GM19099 (cell line): ENCODE measurements around the gene CD38.

ENCODE experiments used
- POLR2A ChIP-seq: IDR thresholded peaks from 3 replicates; pipeline ENCODE4 v1.6.1; 2011; ENCODE audit warnings: low read depth; ENCODE audit not compliant: insufficient read length; ENCODE audit errors: extremely low read depth

CD38 gene

DNA sequence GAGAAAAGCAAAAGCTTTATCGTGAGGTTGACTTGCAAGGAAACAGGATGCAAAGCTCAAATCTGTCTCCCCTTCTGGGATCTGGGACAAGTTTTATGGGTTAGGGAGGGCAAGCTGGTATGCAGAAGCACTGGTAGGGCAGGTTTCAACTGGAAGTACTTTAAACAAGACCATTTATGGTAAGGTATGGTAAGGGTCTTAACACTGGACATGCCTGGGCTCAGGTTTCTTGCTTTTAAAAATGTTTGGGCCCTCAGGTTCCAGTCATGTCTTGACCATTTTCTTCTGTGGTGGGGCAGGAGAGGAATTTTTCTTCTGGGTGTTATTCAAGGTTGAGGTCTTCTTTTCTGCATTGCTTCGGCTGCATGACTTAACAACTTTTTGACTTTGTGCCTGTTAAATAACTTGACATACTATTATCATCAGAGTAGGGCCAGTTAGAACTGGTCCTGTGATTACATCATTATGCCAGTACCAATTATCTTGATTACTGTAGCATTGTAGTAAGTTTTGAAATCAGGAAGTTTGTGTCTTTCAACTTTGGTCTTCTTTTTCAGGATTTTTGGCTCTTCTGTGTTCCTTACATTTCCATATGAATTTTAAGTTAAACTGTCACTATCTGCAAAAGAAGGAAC is 33.7 kb downstream of the CD38 start:
- no peak for TF ChIP-seq POLR2A

DNA sequence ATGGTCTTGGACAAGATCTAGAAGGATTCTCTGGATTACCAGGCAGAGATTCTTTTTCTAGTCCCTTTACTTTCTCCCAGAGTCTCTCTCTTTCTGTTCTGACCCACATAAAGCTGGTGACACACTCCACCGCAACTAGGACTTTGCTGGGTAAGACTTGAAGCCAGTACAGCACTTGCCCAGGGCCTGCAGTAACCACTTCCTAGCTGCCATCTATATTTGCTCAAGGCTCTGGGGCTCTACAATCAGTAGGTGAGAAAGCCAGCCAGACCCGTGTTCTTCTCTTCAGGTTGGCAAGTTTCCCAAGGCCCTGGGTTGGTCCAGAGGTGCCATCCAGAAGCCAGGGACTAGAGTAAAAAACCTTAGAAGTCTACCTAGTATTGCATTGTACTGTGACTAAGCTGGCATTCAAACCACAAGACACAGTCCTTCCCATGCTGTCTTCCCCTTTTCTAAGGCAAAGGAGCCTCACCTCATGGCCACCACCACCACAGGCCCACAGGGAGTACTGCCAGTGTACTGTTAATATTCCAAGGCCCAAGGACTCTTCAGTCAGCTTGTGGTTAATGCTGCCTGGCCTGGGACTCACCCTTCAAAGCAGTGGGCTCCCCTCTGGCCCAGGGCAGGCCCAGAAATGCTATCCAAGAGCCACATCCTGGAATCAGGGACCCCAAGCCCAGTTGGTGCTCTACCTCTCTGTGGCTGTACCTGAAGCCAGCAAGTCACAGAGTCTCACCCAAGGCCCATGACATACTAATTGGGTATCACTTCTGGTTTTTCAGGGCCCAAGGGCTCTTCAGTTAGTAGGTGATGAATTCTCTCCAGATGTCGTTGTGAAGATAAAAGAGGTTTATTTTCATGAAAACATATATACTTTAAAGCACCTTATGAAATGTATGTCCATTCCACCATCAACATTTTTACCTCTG is 54.7 kb downstream of the CD38 start:
- no peak for TF ChIP-seq POLR2A

DNA sequence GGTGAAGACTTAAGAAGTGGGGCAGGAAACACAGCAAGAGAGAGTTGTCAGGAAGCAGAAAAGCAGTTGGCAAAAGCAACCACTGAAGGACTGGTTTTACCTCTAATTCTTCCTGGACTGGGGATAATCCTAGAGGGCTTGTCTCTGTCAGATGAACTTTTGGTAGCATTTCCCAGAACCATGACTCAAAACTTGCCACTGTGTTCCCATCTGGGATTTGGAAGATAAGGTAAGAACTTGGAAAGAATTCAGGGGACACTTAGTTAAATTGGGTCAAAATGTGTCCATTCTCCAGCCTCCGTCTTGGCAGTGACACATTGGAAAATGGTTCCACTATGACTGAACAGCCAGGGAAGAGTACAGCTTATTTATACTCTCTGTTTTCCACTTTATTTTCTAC is 55.7 kb downstream of the CD38 start:
- no peak for TF ChIP-seq POLR2A

DNA sequence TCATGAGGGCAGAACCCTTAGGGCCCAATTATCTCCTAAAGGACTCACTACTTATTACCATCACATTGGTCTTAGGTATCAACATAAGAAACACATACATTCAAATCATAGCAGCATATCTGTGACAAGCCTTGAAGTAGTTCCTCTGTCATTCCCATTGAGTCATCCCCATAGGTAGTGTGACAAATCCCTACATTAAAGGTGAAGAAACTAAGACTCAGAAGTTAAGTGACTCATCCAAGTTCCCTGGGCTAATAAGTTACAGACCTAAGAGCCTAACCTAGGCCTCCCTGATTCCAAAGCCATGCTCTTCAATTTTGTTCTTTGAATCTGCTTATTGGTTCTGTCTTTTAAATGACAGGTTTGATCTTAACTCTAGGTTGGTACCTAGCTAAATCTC is 58.2 kb downstream of the CD38 start:
- TF ChIP-seq POLR2A = no peak

DNA sequence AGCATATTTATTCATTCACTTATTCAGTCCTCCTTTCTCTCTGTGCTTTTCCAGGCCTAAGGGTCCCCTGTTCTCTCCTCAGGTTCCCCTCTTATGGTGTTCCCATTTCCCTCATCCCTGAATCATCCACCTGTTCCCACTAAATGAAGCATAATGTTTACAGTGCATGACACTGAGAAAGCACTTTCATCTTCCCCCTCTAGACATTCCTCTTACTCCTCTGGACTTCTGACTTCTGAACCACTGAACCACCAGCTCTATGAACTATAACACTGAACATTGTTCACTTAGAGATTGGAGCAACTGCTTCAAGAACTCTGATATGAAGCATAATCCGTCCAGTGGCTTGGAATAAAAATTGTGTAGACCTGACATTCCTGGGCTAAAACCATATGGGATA is 59.5 kb downstream of the CD38 start:
- no peak for TF ChIP-seq POLR2A

DNA sequence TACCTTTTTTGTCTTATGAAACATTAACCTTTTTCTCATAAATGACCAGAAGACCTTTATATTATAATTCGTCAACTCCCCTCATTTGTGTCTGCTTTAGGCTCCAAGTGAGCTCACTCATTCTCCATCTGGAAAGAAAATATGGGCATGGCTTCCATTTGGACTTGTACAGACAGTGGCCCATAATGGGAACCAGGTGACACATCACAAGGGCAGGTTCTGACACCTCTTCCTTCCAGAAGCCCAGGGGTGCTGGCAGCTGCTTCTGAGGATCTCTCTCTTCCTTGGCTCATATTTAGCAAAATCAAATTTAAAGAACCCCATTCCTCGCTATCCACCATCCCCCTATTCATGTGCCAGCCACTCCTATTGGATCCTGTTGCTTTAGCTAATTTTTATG is 69.6 kb downstream of the CD38 start:
- TF ChIP-seq POLR2A = no peak

DNA sequence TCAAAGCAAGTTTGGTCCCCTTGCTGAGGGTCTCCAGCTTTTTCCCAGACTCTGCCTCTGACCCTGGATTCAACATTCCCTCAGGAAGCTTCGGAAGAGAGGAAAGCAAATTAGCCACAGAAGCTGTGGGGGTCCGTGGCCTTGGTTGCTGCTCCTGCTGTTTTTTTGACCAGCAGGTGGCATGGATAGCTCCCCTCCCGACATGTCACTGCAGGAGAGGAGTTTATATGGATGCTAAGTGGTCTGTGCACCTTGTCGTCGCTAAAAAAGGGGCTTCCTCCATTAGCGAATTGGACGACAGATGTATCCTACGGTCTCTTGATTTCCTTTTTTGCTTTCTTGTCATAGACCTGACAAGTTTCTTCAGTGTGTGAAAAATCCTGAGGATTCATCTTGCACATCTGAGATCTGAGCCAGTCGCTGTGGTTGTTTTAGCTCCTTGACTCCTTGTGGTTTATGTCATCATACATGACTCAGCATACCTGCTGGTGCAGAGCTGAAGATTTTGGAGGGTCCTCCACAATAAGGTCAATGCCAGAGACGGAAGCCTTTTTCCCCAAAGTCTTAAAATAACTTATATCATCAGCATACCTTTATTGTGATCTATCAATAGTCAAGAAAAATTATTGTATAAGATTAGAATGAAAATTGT is 70.2 kb downstream of the CD38 start:
- no peak for TF ChIP-seq POLR2A

DNA sequence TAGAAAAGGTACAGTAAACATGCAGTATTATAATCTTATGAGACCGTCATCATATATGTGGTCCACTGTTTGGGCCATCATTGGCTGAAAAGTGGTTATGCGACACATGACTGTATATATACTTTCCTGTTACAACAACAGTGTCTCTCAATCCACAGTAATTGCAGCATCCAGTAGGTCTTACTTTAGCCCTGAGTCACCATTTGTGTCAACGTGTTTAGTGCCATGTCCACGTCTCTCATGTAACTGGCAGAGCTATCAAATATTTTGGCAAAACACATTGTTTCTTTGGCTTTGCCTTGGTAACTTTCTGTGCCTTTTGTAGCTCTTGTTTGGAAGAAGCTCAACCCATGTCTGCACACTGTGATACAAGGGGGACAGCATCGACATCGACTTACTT is 73.8 kb downstream of the CD38 start:
- no peak for TF ChIP-seq POLR2A

DNA sequence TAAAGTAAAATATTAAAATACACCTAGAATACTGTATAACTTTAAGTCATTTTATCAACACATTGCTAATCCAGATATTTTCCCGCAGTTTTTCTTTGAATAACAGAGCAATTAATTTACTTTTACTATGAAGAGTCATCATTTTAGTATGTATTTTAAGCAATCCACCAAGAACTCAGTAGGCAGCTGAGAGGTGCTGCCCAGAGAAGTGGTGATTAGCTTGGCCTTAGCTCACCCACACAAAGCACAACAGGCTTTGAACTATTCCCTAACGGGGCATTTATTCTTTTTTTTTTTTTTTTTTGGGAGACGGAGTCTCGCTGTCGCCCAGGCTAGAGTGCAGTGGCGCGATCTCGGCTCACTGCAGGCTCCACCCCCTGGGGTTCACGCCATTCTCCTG is 74.4 kb downstream of the CD38 start:
- no peak for TF ChIP-seq POLR2A

DNA sequence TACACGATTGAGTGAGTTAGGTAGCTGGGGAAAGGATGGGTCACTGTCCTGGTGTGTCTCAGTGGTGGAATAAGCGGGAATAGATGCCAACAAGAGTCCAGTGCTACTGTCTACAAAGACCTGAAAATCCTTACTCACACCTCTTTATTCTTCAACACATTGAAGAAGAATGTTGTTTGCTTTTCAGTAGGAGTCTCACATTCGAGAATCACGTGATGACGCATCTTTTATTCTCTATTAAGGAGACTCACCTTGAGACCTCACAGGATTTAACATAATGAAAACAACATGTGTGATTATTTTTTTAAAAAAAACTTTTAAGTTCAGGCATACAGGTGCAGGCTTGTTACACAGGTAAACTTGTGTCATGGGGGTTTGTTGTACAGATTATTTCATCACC is 75.2 kb downstream of the CD38 start:
- TF ChIP-seq POLR2A = no peak

DNA sequence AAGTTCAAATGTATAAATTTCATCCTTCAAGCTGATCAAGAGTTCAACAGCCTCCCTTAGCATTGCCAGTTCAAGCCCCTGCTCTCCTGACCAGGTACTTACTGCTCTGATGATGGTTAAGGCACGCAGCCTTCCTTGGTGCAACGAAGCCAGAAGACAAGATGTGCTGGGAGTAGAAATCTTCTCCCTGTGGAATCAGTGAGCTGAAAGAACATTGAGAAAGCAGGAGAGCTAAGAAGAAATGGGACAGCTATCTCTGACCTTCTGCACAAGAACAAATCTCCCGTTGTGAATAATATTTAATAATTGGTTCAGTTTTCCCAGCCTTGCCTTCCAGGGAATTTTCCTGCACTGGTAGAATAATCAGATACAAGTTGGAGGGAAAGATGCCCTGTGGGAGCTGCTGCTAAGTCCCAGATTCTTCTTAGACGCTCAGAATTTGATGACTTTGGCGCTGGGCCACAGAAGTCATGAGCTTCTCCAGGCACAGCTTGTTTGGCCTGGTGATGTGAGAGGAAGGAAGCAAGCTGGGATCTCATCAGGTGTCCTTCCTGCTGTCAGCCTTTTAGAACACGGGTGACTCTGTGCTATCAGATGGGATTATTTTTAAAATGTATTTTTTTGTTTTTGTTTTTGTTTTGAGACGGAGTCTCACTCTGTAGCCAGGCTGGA is 77.8 kb downstream of the CD38 start:
- no peak for TF ChIP-seq POLR2A

DNA sequence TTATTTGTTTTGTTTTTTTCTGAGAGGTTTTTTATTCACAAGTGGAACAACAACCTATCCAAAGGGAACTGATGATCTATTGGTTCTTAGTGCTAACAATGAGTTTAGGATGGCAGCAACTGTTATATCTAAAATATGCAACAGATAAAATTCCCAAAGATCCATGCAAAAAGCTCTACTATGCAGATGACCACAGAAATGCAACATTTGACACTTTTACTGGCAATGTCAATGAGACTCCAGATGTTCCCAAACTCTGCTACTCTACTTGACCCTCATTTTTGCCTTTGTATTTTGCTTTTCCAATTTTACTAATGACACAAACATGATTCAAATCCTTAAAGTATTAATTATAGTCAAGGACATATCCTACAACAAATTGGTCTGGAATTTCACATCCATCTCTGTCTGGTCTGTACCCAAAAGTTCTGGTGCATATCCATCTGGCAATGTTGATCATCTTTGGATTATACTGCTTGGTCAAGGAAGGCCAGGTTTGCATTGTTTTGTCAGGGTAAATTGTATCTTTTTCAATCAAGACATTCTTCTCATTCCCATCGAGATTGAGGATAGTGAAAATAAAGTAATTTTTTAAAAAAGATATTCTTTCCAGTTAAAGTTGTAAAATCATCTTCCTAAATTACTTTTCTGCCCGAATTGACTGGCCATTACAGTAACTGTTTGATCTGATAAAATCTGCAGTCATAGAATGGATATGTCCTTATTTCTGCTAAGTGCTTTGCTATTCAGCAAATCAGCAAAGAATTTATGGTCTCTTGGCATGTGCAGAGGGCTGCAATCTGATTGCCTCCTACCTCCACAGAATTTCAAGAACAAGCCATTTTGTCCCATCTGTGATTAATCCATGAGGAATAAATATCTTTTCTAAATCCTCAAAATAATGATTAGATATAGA is 86.8 kb downstream of the CD38 start:
- no peak for TF ChIP-seq POLR2A

DNA sequence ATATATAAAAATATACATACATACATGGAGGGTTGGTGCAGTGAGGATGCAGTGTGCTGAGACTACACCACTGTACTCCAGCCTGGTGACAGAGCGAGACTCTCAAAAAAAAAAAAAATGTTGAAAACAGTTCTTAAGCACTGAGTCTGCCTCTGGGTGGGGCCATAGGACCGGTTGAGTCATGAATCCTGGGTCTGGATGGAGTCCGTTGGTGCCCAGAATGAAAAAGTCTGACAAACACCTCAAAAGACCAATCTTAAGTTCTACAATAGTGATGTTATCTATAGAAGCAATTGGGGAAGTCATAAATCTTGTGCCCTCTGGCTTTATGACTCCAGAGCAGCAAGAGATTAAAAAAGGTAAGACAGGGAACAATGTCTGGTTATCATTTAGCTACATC is 90.0 kb downstream of the CD38 start:
- TF ChIP-seq POLR2A = no peak

DNA sequence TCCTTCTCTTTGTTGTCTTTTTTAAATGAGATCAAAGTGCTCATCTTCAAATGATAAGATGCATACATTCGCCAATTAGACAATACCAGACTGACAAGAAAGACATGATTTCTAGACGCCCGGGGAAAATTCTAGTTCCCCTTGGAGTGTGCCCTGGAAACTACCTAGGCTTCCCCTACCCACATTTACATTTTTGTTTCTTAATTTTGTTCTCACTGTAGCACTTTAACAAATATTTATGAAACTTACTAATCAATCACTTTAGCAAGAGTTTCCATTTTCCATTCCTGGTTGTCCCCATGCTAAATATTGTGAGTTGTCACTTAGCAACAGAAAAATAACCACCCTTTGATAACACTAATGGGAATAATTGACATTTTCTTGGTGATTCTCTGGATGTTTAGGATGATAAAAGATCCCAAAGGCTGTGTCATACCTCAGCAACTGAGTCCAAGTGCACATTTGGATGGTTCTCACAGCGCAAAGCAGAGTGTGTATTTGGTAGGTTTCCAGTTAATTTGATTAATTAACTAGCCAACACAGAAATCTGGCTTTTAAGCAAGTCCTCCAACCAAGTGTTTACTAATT is 90.8 kb downstream of the CD38 start:
- TF ChIP-seq POLR2A = no peak
